WERI-Rb-1 (cell line): ENCODE measurements around the gene PLXNA4.
A peak's percentile ranks its signal among the peaks of the same experiment; 100 is the strongest.

ENCODE experiments used
- DNase-seq: peaks from one replicate; pipeline ENCODE4 v3.0.0-alpha.2; 2020
- H3K27ac ChIP-seq: fragments of 250-450 bp; sonication (Bioruptor Pico); 2 replicates; pipeline ENCODE4 v1.5.1; 2020; ENCODE audit warnings: mild to moderate bottlenecking, moderate library complexity
- H3K27me3 ChIP-seq: fragments of 250-450 bp; sonication (Bioruptor Pico); 2 replicates; pipeline ENCODE4 v1.5.1; 2021; ENCODE audit warnings: mild to moderate bottlenecking, low read depth, moderate library complexity; ENCODE audit not compliant: insufficient read depth, severe bottlenecking
- H3K36me3 ChIP-seq: fragments of 250-450 bp; sonication (Bioruptor Pico); 2 replicates; pipeline ENCODE4 v1.5.1; 2020; ENCODE audit warnings: mild to moderate bottlenecking, moderate library complexity
- H3K4me3 ChIP-seq: 2 replicates; pipeline ENCODE4 v1.5.1; 2011; ENCODE audit warnings: low read depth, mild to moderate bottlenecking, control low read depth, low read length
- H3K9me3 ChIP-seq: fragments of 250-450 bp; sonication (Bioruptor Pico); 2 replicates; pipeline ENCODE4 v1.5.1; 2021; ENCODE audit warnings: mild to moderate bottlenecking, moderate library complexity; ENCODE audit not compliant: severe bottlenecking
- TF ChIP-seq, protein P1 (sequence below): IDR thresholded peaks from 2 replicates; pipeline ENCODE4 v1.5.1; 2011; ENCODE audit warnings: low read depth, mild to moderate bottlenecking, control low read depth, inconsistent platforms, low read length

Gene PLXNA4

GRCh38 chr7:132578826-132579225, 2.6 kb upstream of the PLXNA4 start:
- no peak for DNase-seq
- TF ChIP-seq, protein P1, sequence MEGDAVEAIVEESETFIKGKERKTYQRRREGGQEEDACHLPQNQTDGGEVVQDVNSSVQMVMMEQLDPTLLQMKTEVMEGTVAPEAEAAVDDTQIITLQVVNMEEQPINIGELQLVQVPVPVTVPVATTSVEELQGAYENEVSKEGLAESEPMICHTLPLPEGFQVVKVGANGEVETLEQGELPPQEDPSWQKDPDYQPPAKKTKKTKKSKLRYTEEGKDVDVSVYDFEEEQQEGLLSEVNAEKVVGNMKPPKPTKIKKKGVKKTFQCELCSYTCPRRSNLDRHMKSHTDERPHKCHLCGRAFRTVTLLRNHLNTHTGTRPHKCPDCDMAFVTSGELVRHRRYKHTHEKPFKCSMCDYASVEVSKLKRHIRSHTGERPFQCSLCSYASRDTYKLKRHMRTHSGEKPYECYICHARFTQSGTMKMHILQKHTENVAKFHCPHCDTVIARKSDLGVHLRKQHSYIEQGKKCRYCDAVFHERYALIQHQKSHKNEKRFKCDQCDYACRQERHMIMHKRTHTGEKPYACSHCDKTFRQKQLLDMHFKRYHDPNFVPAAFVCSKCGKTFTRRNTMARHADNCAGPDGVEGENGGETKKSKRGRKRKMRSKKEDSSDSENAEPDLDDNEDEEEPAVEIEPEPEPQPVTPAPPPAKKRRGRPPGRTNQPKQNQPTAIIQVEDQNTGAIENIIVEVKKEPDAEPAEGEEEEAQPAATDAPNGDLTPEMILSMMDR = no peak
- no peaks in the 10 kb centered on the region for H3K9me3 ChIP-seq
- no peak overlapping the region for H3K27ac ChIP-seq
- H3K4me3 ChIP-seq = no peak overlapping the region
- H3K36me3 ChIP-seq = no peaks in the 10 kb centered on the region
- H3K27me3 ChIP-seq = peaks cover 23% of the 10 kb centered on the region

GRCh38 chr7:132578050-132578370, 1.7 kb upstream of the PLXNA4 start:
- Histone ChIP-seq H3K27me3 (peaks cover 23% of the 10 kb centered on the region), H3K4me3 (no peak overlapping the region), H3K9me3 (no peaks in the 10 kb centered on the region), H3K27ac (no peak overlapping the region), H3K36me3 (no peaks in the 10 kb centered on the region)
- TF ChIP-seq, protein P1 = no peak
- no peak for DNase-seq

- peak; percentile 67 for DNase-seq
- no peak overlapping the region for H3K27ac ChIP-seq
Observed at GRCh38 chr7:132577206-132578049, 1.2 kb upstream of the PLXNA4 start.

GRCh38 chr7:132576721-132577085, 433 bp upstream of the PLXNA4 start:
- DNase-seq = no peak
- Histone ChIP-seq H3K27me3 (peaks cover 23% of the 10 kb centered on the region), H3K4me3 (peak overlapping the region; percentile 59), H3K36me3 (no peaks in the 10 kb centered on the region), H3K9me3 (no peaks in the 10 kb centered on the region), H3K27ac (no peak overlapping the region)
- TF ChIP-seq, protein P1 = no peak

More at GRCh38 chr7:132577206-132578049, 1.2 kb upstream of the PLXNA4 start:
- no peaks in the 10 kb centered on the region for H3K9me3 ChIP-seq
- H3K4me3 ChIP-seq = peak overlapping the region; percentile 44
- H3K27me3 ChIP-seq = peaks cover 23% of the 10 kb centered on the region
- TF ChIP-seq, protein P1 = peak; percentile 36
- H3K36me3 ChIP-seq = no peaks in the 10 kb centered on the region

GRCh38 chr7:132575419-132575981, 770 bp downstream of the PLXNA4 start:
- TF ChIP-seq, protein P1 = peak; percentile 58
- Histone ChIP-seq H3K36me3 (no peaks in the 10 kb centered on the region), H3K27ac (no peak overlapping the region), H3K4me3 (peak overlapping the region; percentile 59), H3K27me3 (peaks cover 23% of the 10 kb centered on the region), H3K9me3 (no peaks in the 10 kb centered on the region)
- peak; percentile 83 for DNase-seq
